ENCODE measurements around the gene INPP5B. TPM values are rescaled to one million over a fixed set of nuclear protein-coding genes. Genes with fewer than 3 reads are reported as not detected.
"Not testable (repeated sequence)": the region's sequence is repeated elsewhere in the genome, so short reads cannot be mapped to it uniquely, and the experiment has no call there.

Gene INPP5B
- total RNA-seq, 1 donor from 2014 or later = 17.9 TPM

DNA sequence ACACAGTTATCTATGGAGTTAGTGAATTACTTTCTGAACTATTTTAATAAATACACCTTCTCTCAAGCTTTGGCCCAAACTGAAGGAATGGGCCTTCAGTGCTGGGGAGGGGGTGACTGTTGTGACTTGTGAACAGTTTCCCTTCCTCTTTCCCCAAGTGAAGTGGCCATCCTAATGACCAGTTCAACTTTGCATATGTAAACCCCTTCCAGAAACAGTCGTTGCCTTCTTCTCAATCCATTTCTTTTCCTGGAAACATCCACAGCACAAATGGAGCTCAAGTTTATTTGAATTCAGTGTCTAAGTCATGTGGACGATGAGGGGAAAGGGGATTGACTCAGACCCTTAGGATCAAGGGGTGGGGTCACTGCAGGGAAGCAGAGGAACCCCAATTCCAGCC is 1.3 kb upstream of the INPP5B start:
- no peak for DNase-seq (ENCODE audit: low read depth, low spot score)

GRCh38 chr1:37947364-37947763 is 511 bp upstream of the INPP5B start:
- DNase-seq (ENCODE audit: low read depth, low spot score) = no peak

- DNase-seq (ENCODE audit: low read depth, low spot score) = peak; percentile 68
Measured at GRCh38 chr1:37945743-37946702, 830 bp downstream of the INPP5B start.

- DNase-seq (ENCODE audit: low read depth, low spot score) = no peak
Measured at GRCh38 chr1:37945251-37945650, 1.6 kb downstream of the INPP5B start.

GRCh38 chr1:37944816-37945215 is 2.0 kb downstream of the INPP5B start:
- DNase-seq (ENCODE audit: low read depth, low spot score) = no peak

- no peak for DNase-seq (ENCODE audit: low read depth, low spot score)
Measured at GRCh38 chr1:37944086-37944763, 2.6 kb downstream of the INPP5B start.

DNA sequence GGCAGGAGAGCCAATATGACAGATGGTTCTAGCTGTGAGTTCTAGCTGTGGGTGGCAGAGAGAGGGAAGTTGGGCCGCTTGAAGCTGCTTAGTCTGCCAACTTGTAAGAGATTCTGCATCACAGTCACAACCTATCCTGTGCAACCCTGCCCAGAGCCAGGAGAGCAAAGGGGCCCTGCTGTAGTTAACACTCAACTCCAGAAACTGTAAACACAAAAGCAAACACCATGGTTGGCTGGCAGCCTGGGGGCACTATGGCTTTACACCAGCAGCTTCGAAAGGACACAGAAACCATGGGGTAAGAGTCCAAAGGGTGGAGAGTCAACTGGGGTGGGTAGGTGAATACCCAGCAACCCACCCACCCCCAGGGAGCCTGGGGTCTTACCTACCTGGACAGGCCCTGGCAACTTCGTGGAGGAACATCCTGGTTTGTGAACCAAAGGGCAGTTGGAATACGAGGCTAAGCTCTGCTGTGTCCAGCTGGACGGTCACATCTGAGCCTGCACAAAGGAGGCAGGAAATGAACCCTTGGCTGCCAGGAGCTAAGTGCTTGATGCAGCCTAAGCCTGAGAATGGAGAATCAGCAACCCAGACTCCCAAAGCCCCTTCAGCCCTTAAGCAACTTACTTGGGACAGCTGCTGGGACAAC is 6.4 kb downstream of the INPP5B start:
- no peak for DNase-seq (ENCODE audit: low read depth, low spot score)

DNA sequence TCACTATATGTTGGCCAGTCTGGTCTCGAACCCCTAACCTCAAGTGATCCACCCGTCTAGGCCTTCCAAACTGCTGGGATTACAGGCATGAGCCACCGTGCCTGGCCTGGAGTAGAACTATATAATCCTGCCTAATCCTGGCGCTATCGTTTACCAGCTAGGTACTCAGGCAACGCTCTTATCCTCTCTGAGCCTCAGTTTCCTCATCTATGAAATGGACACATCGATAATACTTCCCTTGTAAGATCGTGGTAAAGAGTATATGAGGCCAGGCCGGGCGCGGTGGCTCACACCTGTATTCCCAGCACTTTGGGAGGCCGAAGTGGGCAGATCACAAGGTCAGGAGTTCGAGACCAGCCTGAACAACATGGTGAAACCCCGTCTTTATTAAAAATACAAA is 10.1 kb downstream of the INPP5B start:
- not testable (repeated sequence) for DNase-seq (ENCODE audit: low read depth, low spot score)

DNA sequence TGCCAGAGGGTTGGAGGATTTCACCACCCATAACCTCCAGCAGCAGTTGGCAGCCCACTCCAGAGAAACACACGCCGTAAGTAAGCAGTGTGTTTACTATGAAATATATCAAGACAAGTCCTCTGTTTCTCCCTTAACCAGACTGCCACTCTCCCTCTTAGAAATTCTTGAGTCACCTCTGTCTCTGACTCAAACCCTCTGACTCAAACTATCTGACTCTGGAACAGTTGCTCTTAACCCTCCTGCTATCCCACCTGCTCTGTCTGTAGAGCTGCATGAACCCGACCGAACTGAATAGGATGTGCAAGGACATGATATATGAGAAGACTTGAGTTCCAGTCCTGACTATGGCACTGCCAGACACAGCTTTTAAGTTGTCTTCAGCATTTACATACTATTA is 14.1 kb downstream of the INPP5B start:
- no peak for DNase-seq (ENCODE audit: low read depth, low spot score)

DNA sequence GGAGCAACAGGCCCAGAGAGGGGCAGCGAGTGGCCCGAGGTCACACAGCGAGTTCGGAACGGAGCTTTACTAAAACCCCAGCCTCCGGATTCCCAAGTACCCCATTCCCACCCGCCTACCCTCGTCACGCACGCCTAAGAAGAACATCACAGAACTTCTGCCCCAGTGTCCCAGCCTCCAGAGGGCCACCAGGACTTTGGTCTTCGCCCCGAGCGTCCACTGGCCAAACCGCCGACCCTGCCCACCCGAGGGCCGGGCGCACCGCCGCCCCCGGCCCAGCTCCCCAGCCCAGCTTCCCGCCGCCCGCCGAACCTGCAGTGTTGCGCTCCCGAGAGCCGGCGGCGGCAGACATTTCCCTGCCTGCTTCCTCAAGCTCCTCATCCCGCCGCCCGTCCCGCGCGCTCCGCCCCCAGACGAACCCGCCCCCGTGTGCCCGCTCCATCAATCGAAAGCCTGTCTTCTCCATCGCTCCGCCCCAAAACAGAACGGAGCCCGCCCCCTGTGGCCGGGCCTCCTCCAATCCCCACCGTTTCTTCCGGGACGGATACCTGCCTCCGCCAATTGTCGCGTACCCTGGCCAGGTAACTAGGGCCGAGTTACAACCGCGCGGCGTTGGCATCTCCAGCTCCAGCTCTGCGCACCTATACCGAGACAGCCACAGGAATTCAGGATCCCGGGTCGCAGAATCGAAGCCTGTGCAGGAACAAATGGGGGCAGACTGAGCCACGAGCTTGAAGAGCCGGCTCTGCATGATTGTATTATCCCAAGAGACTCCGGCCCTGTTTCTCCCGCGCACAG is 15.3 kb downstream of the INPP5B start:
- peak; percentile 79 for DNase-seq (ENCODE audit: low read depth, low spot score)

DNA sequence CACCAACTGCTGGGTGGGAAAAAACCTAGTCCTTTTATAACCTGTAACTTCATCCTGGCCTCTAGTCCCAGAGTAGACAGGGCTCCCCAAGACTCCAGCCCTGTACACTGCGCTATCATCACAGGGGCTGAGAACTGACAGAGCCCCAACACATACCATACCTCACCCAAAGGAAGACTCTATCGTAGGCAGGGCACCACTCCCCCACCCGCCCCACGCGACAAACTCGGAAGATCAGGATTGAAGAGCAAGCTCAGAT is 15.8 kb downstream of the INPP5B start:
- no peak for DNase-seq (ENCODE audit: low read depth, low spot score)

DNA sequence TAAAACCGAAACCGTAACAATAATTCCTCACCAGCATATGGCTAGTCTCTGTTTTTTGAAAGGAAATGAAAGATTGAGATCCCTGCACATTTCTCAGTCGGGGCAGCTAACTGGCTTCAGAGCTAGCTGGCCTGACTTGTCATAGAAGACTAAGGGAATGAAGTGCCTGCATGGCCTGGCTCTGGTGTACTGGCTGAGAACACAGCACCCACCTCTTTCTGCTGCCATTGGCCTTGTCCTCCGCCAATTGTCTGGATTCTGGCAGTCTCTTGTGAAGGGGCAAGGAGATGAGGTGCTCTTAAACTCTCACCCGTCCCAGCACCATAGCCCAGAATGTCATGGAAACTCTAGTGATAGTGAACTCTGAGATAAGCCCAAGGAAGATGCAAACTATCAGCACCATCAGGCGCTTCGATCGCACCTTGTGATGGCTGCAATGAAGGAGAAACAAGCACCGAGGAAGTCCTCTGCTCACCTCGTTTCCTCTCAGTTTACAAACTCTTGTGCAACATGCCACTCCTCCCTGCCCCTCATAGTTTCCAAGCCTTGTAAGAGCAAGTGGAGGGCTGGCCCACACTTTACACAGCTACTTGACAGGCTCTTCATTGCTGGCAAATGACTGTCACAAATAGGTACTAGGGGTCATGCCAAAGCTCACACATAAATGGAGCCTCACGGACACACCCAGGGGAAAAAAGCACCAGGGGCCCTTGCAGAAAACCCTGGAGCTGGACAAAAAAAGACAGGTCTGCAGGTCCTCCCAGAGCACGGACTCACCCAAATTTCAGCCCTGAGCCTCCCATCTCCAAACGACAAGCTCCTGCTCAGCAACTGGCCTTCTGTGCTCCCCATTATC is 16.4 kb downstream of the INPP5B start:
- DNase-seq (ENCODE audit: low read depth, low spot score) = no peak

DNA sequence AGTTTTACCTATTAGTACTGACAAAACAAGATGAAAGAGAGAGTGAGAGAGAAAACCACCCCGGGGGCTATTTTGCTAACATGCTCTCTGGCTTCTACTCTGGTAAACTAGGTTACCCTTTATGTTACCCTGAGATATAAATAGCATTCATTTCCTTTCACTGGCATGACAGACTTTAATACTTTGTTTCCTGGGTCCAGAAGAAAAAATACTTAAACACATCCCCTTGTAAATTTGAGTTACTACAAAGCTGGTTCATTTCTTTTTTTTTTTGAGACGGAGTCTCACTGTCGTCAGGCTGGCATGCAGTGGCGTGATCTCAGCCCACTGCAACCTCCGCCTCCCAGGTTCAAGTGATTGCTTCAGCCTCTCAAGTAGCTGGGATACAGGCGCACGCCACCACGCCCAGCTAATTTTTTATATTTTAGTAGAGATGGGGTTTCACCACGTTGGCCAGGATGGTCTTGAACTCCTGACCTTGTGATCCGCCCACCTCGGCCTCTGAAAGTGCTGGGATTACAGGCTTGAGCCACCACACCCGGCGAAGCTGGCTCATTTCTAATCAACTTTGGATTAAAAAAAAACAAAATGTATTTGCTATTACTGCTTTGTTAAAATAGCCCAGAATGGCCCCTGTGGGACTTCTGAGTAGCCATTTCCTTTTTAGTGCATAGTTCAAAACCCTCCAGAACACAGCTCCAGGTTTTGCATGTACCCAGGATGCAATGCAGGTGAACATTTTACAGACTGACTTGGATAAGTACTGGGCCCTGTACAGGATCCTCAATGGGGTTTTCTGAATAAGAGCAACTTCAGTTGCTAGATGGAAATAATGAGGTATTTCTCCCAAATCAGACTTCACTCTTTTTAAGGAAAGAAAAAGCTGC is 20.6 kb downstream of the INPP5B start:
- DNase-seq (ENCODE audit: low read depth, low spot score) = no peak

DNA sequence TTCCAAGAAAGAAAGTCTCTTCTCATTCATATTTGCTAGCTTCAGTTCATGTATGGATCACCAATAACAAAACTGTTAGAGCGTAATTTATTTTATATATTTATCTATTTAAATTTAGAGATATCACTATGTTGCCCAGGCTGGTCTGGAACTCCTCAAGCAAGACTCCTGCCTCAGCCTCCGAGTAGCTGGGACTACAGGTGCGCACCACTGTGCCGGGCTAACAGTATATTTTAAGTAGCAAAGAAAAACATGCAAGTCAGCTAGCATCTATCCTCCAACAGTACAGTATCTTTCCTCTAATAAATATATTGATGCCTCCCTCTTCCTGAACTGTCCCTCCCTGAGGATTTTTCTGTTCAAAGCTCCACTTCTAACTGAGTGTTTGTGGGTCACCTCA is 21.5 kb downstream of the INPP5B start:
- no peak for DNase-seq (ENCODE audit: low read depth, low spot score)

GRCh38 chr1:37923551-37923889 is 23.3 kb downstream of the INPP5B start:
- DNase-seq (ENCODE audit: low read depth, low spot score) = no peak

- no peak for DNase-seq (ENCODE audit: low read depth, low spot score)
Measured at GRCh38 chr1:37922767-37923550, 23.9 kb downstream of the INPP5B start.

- no peak for DNase-seq (ENCODE audit: low read depth, low spot score)
Measured at GRCh38 chr1:37919277-37919676, 27.6 kb downstream of the INPP5B start.

DNA sequence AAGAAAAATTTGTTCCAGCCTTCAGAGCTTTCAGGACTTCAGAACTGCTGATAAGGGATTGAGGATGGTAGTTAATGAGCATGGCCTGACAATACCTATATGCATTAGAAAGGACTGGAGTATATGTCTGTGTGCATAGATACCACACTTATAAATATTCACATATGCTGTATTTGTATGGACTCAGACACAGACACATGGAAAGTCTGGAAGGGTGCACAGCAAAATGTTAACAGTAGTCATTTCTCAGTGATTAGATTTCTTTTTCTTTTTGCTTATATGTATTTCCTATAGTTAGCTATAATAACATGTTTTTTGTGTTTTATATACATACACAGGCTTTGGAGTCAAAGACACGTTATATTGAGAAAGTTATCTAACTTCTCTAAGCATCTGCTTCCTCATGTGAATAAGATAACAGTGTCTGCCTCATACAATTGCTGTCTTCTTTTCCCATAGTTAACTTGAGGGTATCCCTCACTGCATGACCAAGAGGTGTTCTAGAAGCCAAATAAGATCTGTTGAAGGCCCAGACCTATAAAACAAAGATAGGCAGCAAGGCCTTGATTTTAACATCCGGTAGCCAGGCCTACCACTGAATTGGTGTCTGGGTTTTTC is 31.3 kb downstream of the INPP5B start:
- DNase-seq (ENCODE audit: low read depth, low spot score) = no peak
